K562 (cell line): ENCODE data around the gene CCDC33. TPM values are rescaled to one million over a fixed set of nuclear protein-coding genes. Genes with fewer than 3 reads are reported as not detected.
A peak's percentile ranks its signal among the peaks of the same experiment; 100 is the strongest.

Source experiments
- CC2D1A ChIP-seq: fragments of 450-650 bp; IDR thresholded peaks from 2 replicates; pipeline ENCODE4 v1.6.1; 2017; ENCODE audit warnings: mild to moderate bottlenecking
- CXXC5 ChIP-seq: fragments of 250-450 bp; sonication (Bioruptor Pico); IDR thresholded peaks from 2 replicates; pipeline ENCODE4 v1.8.0; 2022; ENCODE audit warnings: inconsistent platforms, mild to moderate bottlenecking, moderate library complexity
- E2F8 ChIP-seq: fragments of 450-650 bp; IDR thresholded peaks from 2 replicates; pipeline ENCODE4 v1.7.1; 2018; ENCODE audit warnings: mild to moderate bottlenecking, low read depth; ENCODE audit not compliant: partially characterized antibody
- ESRRB ChIP-seq: fragments of 250-450 bp; sonication (Bioruptor Pico); IDR thresholded peaks from 2 replicates; pipeline ENCODE4 v1.5.0; 2020; ENCODE audit warnings: mild to moderate bottlenecking, moderate library complexity, borderline replicate concordance
- ETS2 ChIP-seq: IDR thresholded peaks from 2 replicates; pipeline ENCODE4 v1.6.1; 2016; ENCODE audit warnings: borderline replicate concordance, missing genetic modification characterization, mild to moderate bottlenecking, moderate library complexity, missing compliant biosample characterization; ENCODE audit not compliant: poor library complexity, severe bottlenecking
- ETV5 ChIP-seq: sonication (generic); formaldehyde crosslinking; IDR thresholded peaks from 2 replicates; pipeline ENCODE4 v1.4.0; 2020; ENCODE audit warnings: low read depth, mild to moderate bottlenecking, missing genetic modification reagents
- FOXK1 ChIP-seq: sonication (generic); formaldehyde crosslinking; IDR thresholded peaks from 2 replicates; pipeline ENCODE4 v1.8.0; 2022; ENCODE audit warnings: missing genetic modification reagents, mild to moderate bottlenecking, borderline replicate concordance
- GATA2 ChIP-seq: sonication (generic); formaldehyde crosslinking; IDR thresholded peaks from 2 replicates; pipeline ENCODE4 v1.4.0; 2020; ENCODE audit warnings: mild to moderate bottlenecking, missing genetic modification reagents
- HDAC6 ChIP-seq: IDR thresholded peaks from 2 replicates; pipeline ENCODE4 v1.6.1; 2012; ENCODE audit warnings: low read depth, mild to moderate bottlenecking, control low read depth, inconsistent platforms, low read length, moderate library complexity
- POLR2B ChIP-seq: fragments of 450-650 bp; IDR thresholded peaks from 2 replicates; pipeline ENCODE4 v1.6.1; 2018; ENCODE audit warnings: low read depth; ENCODE audit not compliant: partially characterized antibody
- RCOR1 ChIP-seq, 2 experiments: IDR thresholded peaks; 2 replicates each; pipeline ENCODE4 v1.6.1; 2012; ENCODE audit warnings: low read depth in 2 of 2, low read length in 2 of 2, borderline replicate concordance in 1 of 2, improper control_type of control experiment in 1 of 2
- RUNX1 ChIP-seq: sonication (generic); IDR thresholded peaks from 2 replicates; pipeline ENCODE4 v1.6.1; 2016; ENCODE audit warnings: antibody characterized with exemption, low read depth
- SAFB ChIP-seq: fragments of 200-400 bp; formaldehyde crosslinking; IDR thresholded peaks from 2 replicates; pipeline ENCODE4 v1.6.1; 2017; ENCODE audit warnings: low read depth, low read length, borderline replicate concordance
- SIN3A ChIP-seq, 2 experiments: fragments of 150-350 bp in 1 of 2; IDR thresholded peaks; 2 replicates each; pipeline ENCODE4 v1.6.1; 2011 to 2016; ENCODE audit warnings: borderline replicate concordance in 2 of 2, low read depth in 2 of 2, low read length in 2 of 2, mild to moderate bottlenecking in 2 of 2, moderate library complexity in 2 of 2; ENCODE audit not compliant: control insufficient read depth in 1 of 2
- SIX5 ChIP-seq, 2 experiments: IDR thresholded peaks; 2 replicates each; pipeline ENCODE4 v1.6.1; 2011; ENCODE audit warnings: low read length in 2 of 2, borderline replicate concordance in 1 of 2, low read depth in 1 of 2, mild to moderate bottlenecking in 1 of 2, moderate library complexity in 1 of 2; ENCODE audit not compliant: insufficient read depth in 1 of 2
- SNIP1 ChIP-seq: fragments of 450-650 bp; IDR thresholded peaks from 2 replicates; pipeline ENCODE4 v1.7.1; 2017; ENCODE audit warnings: low read depth, mild to moderate bottlenecking
- TCF3 ChIP-seq: sonication (generic); formaldehyde crosslinking; IDR thresholded peaks from 2 replicates; pipeline ENCODE4 v1.4.0; 2020; ENCODE audit warnings: mild to moderate bottlenecking, missing genetic modification reagents
- TCF7 ChIP-seq: sonication (generic); IDR thresholded peaks from 2 replicates; pipeline ENCODE4 v1.6.1; 2016; ENCODE audit warnings: antibody characterized with exemption, borderline replicate concordance
- THRAP3 ChIP-seq: fragments of 450-650 bp; IDR thresholded peaks from 2 replicates; pipeline ENCODE4 v1.6.1; 2016; ENCODE audit warnings: mild to moderate bottlenecking, inconsistent platforms, borderline replicate concordance
- TRIM28 ChIP-seq: fragments of 450-650 bp; IDR thresholded peaks from 2 replicates; pipeline ENCODE4 v1.6.1; 2017
- ZBTB43 ChIP-seq: sonication (generic); formaldehyde crosslinking; IDR thresholded peaks from 2 replicates; pipeline ENCODE4 v1.8.0; 2023; ENCODE audit warnings: mild to moderate bottlenecking, missing genetic modification reagents
- ZKSCAN3 ChIP-seq: fragments of 250-450 bp; sonication (Bioruptor Pico); IDR thresholded peaks from 2 replicates; pipeline ENCODE4 v1.4.0; 2020
- ZNF12 ChIP-seq: sonication (generic); formaldehyde crosslinking; IDR thresholded peaks from 2 replicates; pipeline ENCODE4 v1.4.0; 2020; ENCODE audit warnings: mild to moderate bottlenecking, missing genetic modification reagents
- ZNF445 ChIP-seq: fragments of 250-450 bp; sonication (Bioruptor Pico); IDR thresholded peaks from 2 replicates; pipeline ENCODE4 v1.4.0; 2020; ENCODE audit warnings: low read depth, mild to moderate bottlenecking, moderate library complexity
- ZNF511 ChIP-seq: sonication (generic); formaldehyde crosslinking; IDR thresholded peaks from 2 replicates; pipeline ENCODE4 v1.8.0; 2022; ENCODE audit warnings: mild to moderate bottlenecking, missing genetic modification reagents
- polyA plus RNA-seq, 8 experiments: library from polyadenylated mRNA; depleted of rRNA in 4 of 8; stranded (reverse) in 5 of 8; unstranded in 3 of 8; fragments of >200 nt; fragmentation: Nextera tagmentation in 2 of 8; fragmentation: Illumina TruSeq in 1 of 8; extraction: Ambion mirVana in 2 of 8; extraction: Trizol in 1 of 8; gene quantifications; 2 replicates each; pipeline versions ENCODE4 v1.2.1 to v1.2.3, GENCODE V29; 2011 to 2014; ENCODE audit warnings: inconsistent platforms in 1 of 8, missing spikeins in 1 of 8
- total RNA-seq, 7 experiments: library from RNA; depleted of rRNA in 6 of 7; stranded (reverse); fragments of >200 nt in 6 of 7; fragmentation: Illumina TruSeq in 2 of 7; extraction: Trizol in 2 of 7; gene quantifications; 2 replicates each; pipeline versions ENCODE4 v1.2.1 to v1.2.3, GENCODE V29; 2011 to 2021; ENCODE audit warnings: low replicate concordance in 1 of 7

Gene CCDC33
- total and polyA plus RNA-seq, 9 of the 15 experiments (the other 6 are each of a cell fraction or from before 2014, with no cell fraction given) = 0.08 to 1.1 (median 0.15) TPM; not detected in 4

GRCh38 chr15:74311734-74312444 is 75.8 kb downstream of the CCDC33 start (continued):
- TF ChIP-seq E2F8 (no peak), ZKSCAN3 (CRISPR knock-in tag) (no peak), THRAP3 (no peak), ETS2 (tag) (no peak), RUNX1 (no peak), ZNF12 (CRISPR knock-in tag) (no peak), GATA2 (peak; percentile 45; the same call in 1 of the 2 replicates), SIX5 (IDR thresholded peaks at IDR 0.05; ENCODE audit: borderline replicate concordance in 1 of 2, insufficient read depth in 1 of 2, low read depth in 1 of 2, low read length in 2 of 2) (no peak), ETV5 (CRISPR knock-in tag) (no peak), ZNF511 (CRISPR knock-in tag) (no peak), SIN3A (IDR thresholded peaks at IDR 0.05; ENCODE audit: borderline replicate concordance in 2 of 2, control insufficient read depth in 1 of 2, low read depth in 2 of 2, low read length in 2 of 2) (no peak), TRIM28 (no peak), ESRRB (CRISPR knock-in tag) (no peak), FOXK1 (CRISPR knock-in tag) (no peak), ZBTB43 (CRISPR knock-in tag) (no peak), POLR2B (no peak), TCF7 (peak; percentile 86), TCF3 (peak; percentile 84), SNIP1 (no peak), SAFB (no peak), RCOR1 (IDR thresholded peaks at IDR 0.05; ENCODE audit: borderline replicate concordance in 1 of 2, low read depth in 2 of 2, low read length in 2 of 2) (peak in 1 of 2 experiments; percentile 68; a peak in 2 of 4 replicates), ZNF445 (CRISPR knock-in tag) (no peak), CC2D1A (no peak), CXXC5 (CRISPR knock-in tag) (peak; percentile 7; the same call in 1 of the 2 replicates), HDAC6 (no peak)
